Measurements from ENCODE around the gene ZNF124. TPM values are rescaled to one million over a fixed set of nuclear protein-coding genes. Genes with fewer than 3 reads are reported as not detected.
"Not testable (repeated sequence)": the region's sequence is repeated elsewhere in the genome, so short reads cannot be mapped to it uniquely, and the experiment has no call there.

The ZNF124 gene
- total and polyA plus RNA-seq, 4 donors = 2.1 to 55.1 (median 10.9) TPM

GRCh38 chr1:247173431-247173830 is 1.6 kb upstream of the ZNF124 start:
- no peak overlapping the region for H3K9ac ChIP-seq (ENCODE audit: insufficient read depth in 1 of 2, low read length in 2 of 2)
- no peaks in the 10 kb centered on the region for H3K27me3 ChIP-seq (ENCODE audit: control insufficient read depth in 3 of 3, insufficient read depth in 3 of 3, low read length in 2 of 3)
- ATAC-seq (ENCODE audit: insufficient read depth, low FRiP score) (no peak), DNase-seq (no peak)
- 26 to 55% methylated on average over 2 of the region's 2 CpGs for WGBS, 2 donors
- no peak for TF ChIP-seq CTCF (IDR thresholded peaks at IDR 0.05; ENCODE audit: control extremely low read depth, extremely low read depth)
- H3K4me3 ChIP-seq = no peak overlapping the region
- no peaks in the 10 kb centered on the region for H3K36me3 ChIP-seq (ENCODE audit: control insufficient read depth in 4 of 4, insufficient read depth in 4 of 4, low read length in 4 of 4)
- peaks cover 0 to 1% (median 0%) of the 10 kb centered on the region in 4 donors for H3K9me3 ChIP-seq (ENCODE audit: control insufficient read depth in 4 of 4, insufficient read depth in 3 of 4, low read length in 3 of 4)
- no peak overlapping the region for H3K27ac ChIP-seq (ENCODE audit: low read depth in 1 of 2, low read length in 1 of 2)
- no peaks in the 10 kb centered on the region for H3K4me1 ChIP-seq (ENCODE audit: control insufficient read depth in 5 of 5, insufficient read depth in 5 of 5, low read length in 5 of 5)

GRCh38 chr1:247172996-247173395 is 1.2 kb upstream of the ZNF124 start:
- Histone ChIP-seq H3K36me3 (ENCODE audit: control insufficient read depth in 4 of 4, insufficient read depth in 4 of 4, low read length in 4 of 4) (no peaks in the 10 kb centered on the region), H3K27me3 (ENCODE audit: control insufficient read depth in 3 of 3, insufficient read depth in 3 of 3, low read length in 2 of 3) (no peaks in the 10 kb centered on the region), H3K4me3 (no peak overlapping the region), H3K27ac (ENCODE audit: low read depth in 1 of 2, low read length in 1 of 2) (no peak overlapping the region), H3K9me3 (ENCODE audit: control insufficient read depth in 4 of 4, insufficient read depth in 3 of 4, low read length in 3 of 4) (peaks cover 0 to 1% (median 0%) of the 10 kb centered on the region in 4 donors), H3K9ac (ENCODE audit: insufficient read depth in 1 of 2, low read length in 2 of 2) (no peak overlapping the region), H3K4me1 (ENCODE audit: control insufficient read depth in 5 of 5, insufficient read depth in 5 of 5, low read length in 5 of 5) (no peaks in the 10 kb centered on the region)
- DNase-seq (peak in 2 of 3 donors; percentile 10 to 39), ATAC-seq (ENCODE audit: insufficient read depth, low FRiP score) (no peak)
- 35 to 62% methylated on average over 4 of the region's 4 CpGs for WGBS, 2 donors
- TF ChIP-seq CTCF (IDR thresholded peaks at IDR 0.05; ENCODE audit: control extremely low read depth, extremely low read depth) = no peak

- not testable (repeated sequence) for DNase-seq; H3K36me3 ChIP-seq (ENCODE audit: control insufficient read depth in 4 of 4, insufficient read depth in 4 of 4, low read length in 4 of 4); H3K9ac ChIP-seq (ENCODE audit: insufficient read depth in 1 of 2, low read length in 2 of 2); H3K27ac ChIP-seq (ENCODE audit: low read depth in 1 of 2, low read length in 1 of 2); H3K4me3 ChIP-seq; H3K4me1 ChIP-seq (ENCODE audit: control insufficient read depth in 5 of 5, insufficient read depth in 5 of 5, low read length in 5 of 5); H3K27me3 ChIP-seq (ENCODE audit: control insufficient read depth in 3 of 3, insufficient read depth in 3 of 3, low read length in 2 of 3); H3K9me3 ChIP-seq (ENCODE audit: control insufficient read depth in 4 of 4, insufficient read depth in 3 of 4, low read length in 3 of 4)
- peak; percentile 58 for ATAC-seq (ENCODE audit: insufficient read depth, low FRiP score)
- no CpG with 5 or more reads among the region's 46 CpGs for WGBS, 2 donors
Measured at GRCh38 chr1:247171443-247171842, 377 bp downstream of the ZNF124 start.

GRCh38 chr1:247165674-247166073 is 6.1 kb downstream of the ZNF124 start:
- no peak overlapping the region for H3K9ac ChIP-seq (ENCODE audit: insufficient read depth in 1 of 2, low read length in 2 of 2)
- no peaks in the 10 kb centered on the region for H3K4me1 ChIP-seq (ENCODE audit: control insufficient read depth in 5 of 5, insufficient read depth in 5 of 5, low read length in 5 of 5)
- no peak overlapping the region for H3K4me3 ChIP-seq
- DNase-seq (no peak), ATAC-seq (ENCODE audit: insufficient read depth, low FRiP score) (no peak)
- H3K9me3 ChIP-seq (ENCODE audit: control insufficient read depth in 4 of 4, insufficient read depth in 3 of 4, low read length in 3 of 4) = peaks cover 0 to 16% (median 8%) of the 10 kb centered on the region in 4 donors
- H3K36me3 ChIP-seq (ENCODE audit: control insufficient read depth in 4 of 4, insufficient read depth in 4 of 4, low read length in 4 of 4) = no peaks in the 10 kb centered on the region
- no peak overlapping the region for H3K27ac ChIP-seq (ENCODE audit: low read depth in 1 of 2, low read length in 1 of 2)
- H3K27me3 ChIP-seq (ENCODE audit: control insufficient read depth in 3 of 3, insufficient read depth in 3 of 3, low read length in 2 of 3) = no peaks in the 10 kb centered on the region
- WGBS, 2 donors = 97 to 99% methylated on average over 4 of the region's 4 CpGs
- no peak for TF ChIP-seq CTCF (IDR thresholded peaks at IDR 0.05; ENCODE audit: control extremely low read depth, extremely low read depth)

Data from lung (tissue), 12 donors.